WTC11 (cell line): ENCODE results near the gene SPINK14. TPM values are rescaled to one million over a fixed set of nuclear protein-coding genes. Genes with fewer than 3 reads are reported as not detected.

Source experiments
- ATAC-seq: fragments of 200-7000 bp; cut with Tn5 transposase; 2 replicates; pipeline ENCODE4 v1.10.0; 2021; ENCODE audit warnings: mild to moderate bottlenecking, moderate library complexity
- CTCF ChIA-PET: fragments of 300-600 bp; sonication (Branson Sonifier 250); formaldehyde crosslinking; loops from one replicate; lab custom pipeline; 2021; ENCODE audit warnings: antibody characterized with exemption; lab: Charles Lee
- POLR2A ChIA-PET: fragments of 350-600 bp; sonication (Branson Sonifier 250); formaldehyde crosslinking; loops from one replicate; lab custom pipeline; 2021; ENCODE audit warnings: antibody characterized with exemption; lab: Charles Lee
- DNase-seq: peaks from one replicate; pipeline ENCODE4 v3.0.0; 2021; ENCODE audit warnings: low spot score
- H3K27ac Mint-ChIP-seq: 2 replicates; pipeline ENCODE4 v1.8.0; 2021; ENCODE audit warnings: mixed read lengths
- H3K27me3 Mint-ChIP-seq: 2 replicates; pipeline ENCODE4 v1.8.0; 2021; ENCODE audit warnings: low read depth, mild to moderate bottlenecking, moderate library complexity, mixed read lengths
- H3K36me3 Mint-ChIP-seq: 2 replicates; pipeline ENCODE4 v1.8.0; 2021; ENCODE audit warnings: mixed read lengths
- H3K4me1 Mint-ChIP-seq: 2 replicates; pipeline ENCODE4 v1.8.0; 2022; ENCODE audit warnings: mixed read lengths
- H3K4me3 Mint-ChIP-seq: 2 replicates; pipeline ENCODE4 v1.8.0; 2021; ENCODE audit warnings: mild to moderate bottlenecking, moderate library complexity, mixed read lengths
- H3K9me3 Mint-ChIP-seq: 2 replicates; pipeline ENCODE4 v1.8.0; 2021; ENCODE audit warnings: mixed read lengths
- AFF4 ChIP-seq: sonication (generic); formaldehyde crosslinking; IDR thresholded peaks from 2 replicates; pipeline ENCODE4 v1.8.1; 2023; ENCODE audit warnings: mild to moderate bottlenecking, missing genetic modification reagents, borderline replicate concordance
- ATF2 ChIP-seq: sonication (generic); formaldehyde crosslinking; IDR thresholded peaks from 2 replicates; pipeline ENCODE4 v1.8.1; 2022; ENCODE audit warnings: low read depth, missing genetic modification reagents, borderline replicate concordance
- CBFB ChIP-seq: sonication (generic); formaldehyde crosslinking; IDR thresholded peaks from 2 replicates; pipeline ENCODE4 v1.8.1; 2022; ENCODE audit warnings: mild to moderate bottlenecking, low read depth, missing genetic modification reagents
- ERG ChIP-seq: fragments of 250-450 bp; sonication (Bioruptor Pico); IDR thresholded peaks from 2 replicates; pipeline ENCODE4 v1.8.0; 2021; ENCODE audit warnings: mild to moderate bottlenecking
- FOXJ3 ChIP-seq: sonication (generic); formaldehyde crosslinking; IDR thresholded peaks from 2 replicates; pipeline ENCODE4 v1.9.0; 2021; ENCODE audit warnings: missing genetic modification reagents, mild to moderate bottlenecking, borderline replicate concordance
- FOXP1 ChIP-seq: sonication (generic); formaldehyde crosslinking; IDR thresholded peaks from 2 replicates; pipeline ENCODE4 v1.8.0; 2022; ENCODE audit warnings: missing genetic modification reagents, mild to moderate bottlenecking, moderate library complexity, borderline replicate concordance
- GABPB1 ChIP-seq: sonication (generic); formaldehyde crosslinking; IDR thresholded peaks from 2 replicates; pipeline ENCODE4 v1.8.1; 2023; ENCODE audit warnings: mild to moderate bottlenecking, missing genetic modification reagents
- GRHL2 ChIP-seq: fragments of 250-450 bp; sonication (Bioruptor Pico); IDR thresholded peaks from 2 replicates; pipeline ENCODE4 v1.8.0; 2022; ENCODE audit warnings: mild to moderate bottlenecking, moderate library complexity; ENCODE audit not compliant: insufficient replicate concordance, severe bottlenecking
- MXD4 ChIP-seq: fragments of 250-450 bp; sonication (Bioruptor Pico); IDR thresholded peaks from 2 replicates; pipeline ENCODE4 v1.8.0; 2021; ENCODE audit warnings: mild to moderate bottlenecking, moderate library complexity, borderline replicate concordance
- NFATC4 ChIP-seq: fragments of 250-450 bp; sonication (Bioruptor Pico); IDR thresholded peaks from 2 replicates; pipeline ENCODE4 v1.9.0; 2021; ENCODE audit warnings: mild to moderate bottlenecking
- NFE2L1 ChIP-seq: sonication (generic); formaldehyde crosslinking; IDR thresholded peaks from 2 replicates; pipeline ENCODE4 v1.8.1; 2023; ENCODE audit warnings: missing genetic modification reagents
- SMAD3 ChIP-seq: sonication (generic); formaldehyde crosslinking; IDR thresholded peaks from 2 replicates; pipeline ENCODE4 v1.8.0; 2022; ENCODE audit warnings: missing genetic modification reagents, mild to moderate bottlenecking, borderline replicate concordance
- SMAD4 ChIP-seq: sonication (generic); formaldehyde crosslinking; IDR thresholded peaks from 2 replicates; pipeline ENCODE4 v1.8.0; 2022; ENCODE audit warnings: mild to moderate bottlenecking, missing genetic modification reagents
- USF1 ChIP-seq: sonication (generic); formaldehyde crosslinking; IDR thresholded peaks from 2 replicates; pipeline ENCODE4 v1.8.0; 2022; ENCODE audit warnings: mild to moderate bottlenecking, missing genetic modification reagents
- ZNF121 ChIP-seq: sonication (generic); formaldehyde crosslinking; IDR thresholded peaks from 2 replicates; pipeline ENCODE4 v1.8.0; 2023; ENCODE audit warnings: missing genetic modification reagents
- ZNF232 ChIP-seq: sonication (generic); formaldehyde crosslinking; IDR thresholded peaks from 2 replicates; pipeline ENCODE4 v1.8.0; 2022; ENCODE audit warnings: mild to moderate bottlenecking, missing genetic modification reagents
- ZSCAN18 ChIP-seq: fragments of 250-450 bp; sonication (Bioruptor Pico); IDR thresholded peaks from 2 replicates; pipeline ENCODE4 v2.1.2; 2022; ENCODE audit warnings: mild to moderate bottlenecking, moderate library complexity
- total RNA-seq: library from RNA; stranded (reverse); gene quantifications from 3 replicates; pipeline ENCODE4 v1.2.3, GENCODE V29; 2021

Gene SPINK14
- total RNA-seq, 1 experiment from 2014 or later, result not detected

GRCh38 chr5:148151872-148152271 is 16.5 kb upstream of the SPINK14 start (continued):
- no peak for TF ChIP-seq ZNF121 (CRISPR knock-in tag)
- TF ChIP-seq SMAD4 (CRISPR knock-in tag), result no peak
- no peak for TF ChIP-seq USF1 (CRISPR knock-in tag)
- no peak for TF ChIP-seq FOXP1

GRCh38 chr5:148152781-148153180 is 15.6 kb upstream of the SPINK14 start:
- H3K4me1 Mint-ChIP-seq, result no peaks in the 10 kb centered on the region
- no peak for TF ChIP-seq FOXJ3 (CRISPR knock-in tag)
- TF ChIP-seq SMAD3 (CRISPR knock-in tag), result no peak
- no peak for TF ChIP-seq ZNF121 (CRISPR knock-in tag)
- peaks cover 10% of the 10 kb centered on the region; the same call in 1 of the 2 replicates for H3K36me3 Mint-ChIP-seq
- DNase-seq (no peak), ATAC-seq (no peak)
- no peak overlapping the region for H3K4me3 Mint-ChIP-seq
- peaks cover 27% of the 10 kb centered on the region for H3K9me3 Mint-ChIP-seq
- H3K27me3 Mint-ChIP-seq, result no peaks in the 10 kb centered on the region
- CTCF ChIA-PET, result no interaction called here
- POLR2A ChIA-PET, result no interaction called here
- H3K27ac Mint-ChIP-seq, result no peak overlapping the region

- Mint-ChIP-seq H3K27ac (no peak overlapping the region), H3K27me3 (no peaks in the 10 kb centered on the region), H3K9me3 (peaks cover 27% of the 10 kb centered on the region), H3K4me3 (no peak overlapping the region), H3K4me1 (no peaks in the 10 kb centered on the region), H3K36me3 (peaks cover 10% of the 10 kb centered on the region; the same call in 1 of the 2 replicates)
- TF ChIP-seq NFE2L1, result no peak
- TF ChIP-seq FOXP1, result no peak
- TF ChIP-seq SMAD3 (CRISPR knock-in tag), result no peak
- no peak for TF ChIP-seq AFF4 (CRISPR knock-in tag)
- no peak for TF ChIP-seq CBFB (CRISPR knock-in tag)
- TF ChIP-seq GRHL2 (CRISPR knock-in tag), result no peak
- TF ChIP-seq MXD4 (CRISPR knock-in tag), result no peak
- no peak for TF ChIP-seq ZNF232
- no peak for DNase-seq
- ChIA-PET POLR2A (no interaction called here), CTCF (no interaction called here)
- ATAC-seq, result no peak
Measured at GRCh38 chr5:148156609-148157008, 11.7 kb upstream of the SPINK14 start.

GRCh38 chr5:148162038-148162437 is 6.3 kb upstream of the SPINK14 start:
- DNase-seq (no peak), ATAC-seq (no peak)
- H3K27me3 Mint-ChIP-seq, result no peaks in the 10 kb centered on the region; the same call in 1 of the 2 replicates
- H3K36me3 Mint-ChIP-seq, result peaks cover 2% of the 10 kb centered on the region; the same call in 1 of the 2 replicates
- H3K27ac Mint-ChIP-seq, result no peak overlapping the region
- H3K9me3 Mint-ChIP-seq, result peaks cover 21% of the 10 kb centered on the region
- POLR2A ChIA-PET, result no interaction called here
- no peak overlapping the region for H3K4me3 Mint-ChIP-seq
- TF ChIP-seq ATF2 (CRISPR knock-in tag) (no peak), ZSCAN18 (no peak), GABPB1 (CRISPR knock-in tag) (no peak), ERG (no peak), NFATC4 (CRISPR knock-in tag) (no peak)
- TF ChIP-seq, all 79 proteins: peak for 0
- CTCF ChIA-PET, result interaction anchor here (0.6 kb wide), 1 partner anchor 155 kb away, joined by 3 read pairs; no protein-coding TSS in a partner anchor
- H3K4me1 Mint-ChIP-seq, result no peaks in the 10 kb centered on the region
